B cell (primary cell): Measurements from ENCODE around the gene ZNF750.

Experiments
- CTCF ChIP-seq: fragments of 200-600 bp; IDR thresholded peaks from one replicate; pipeline ENCODE4 v1.8.0; 2022; ENCODE audit warnings: antibody characterized with exemption, mild to moderate bottlenecking
- EZH2 ChIP-seq: IDR thresholded peaks from 2 replicates; pipeline ENCODE4 v1.6.1; 2012; ENCODE audit warnings: borderline replicate concordance, low read depth, mild to moderate bottlenecking, moderate library complexity, low read length; ENCODE audit not compliant: insufficient read depth, poor library complexity, severe bottlenecking

DNA sequence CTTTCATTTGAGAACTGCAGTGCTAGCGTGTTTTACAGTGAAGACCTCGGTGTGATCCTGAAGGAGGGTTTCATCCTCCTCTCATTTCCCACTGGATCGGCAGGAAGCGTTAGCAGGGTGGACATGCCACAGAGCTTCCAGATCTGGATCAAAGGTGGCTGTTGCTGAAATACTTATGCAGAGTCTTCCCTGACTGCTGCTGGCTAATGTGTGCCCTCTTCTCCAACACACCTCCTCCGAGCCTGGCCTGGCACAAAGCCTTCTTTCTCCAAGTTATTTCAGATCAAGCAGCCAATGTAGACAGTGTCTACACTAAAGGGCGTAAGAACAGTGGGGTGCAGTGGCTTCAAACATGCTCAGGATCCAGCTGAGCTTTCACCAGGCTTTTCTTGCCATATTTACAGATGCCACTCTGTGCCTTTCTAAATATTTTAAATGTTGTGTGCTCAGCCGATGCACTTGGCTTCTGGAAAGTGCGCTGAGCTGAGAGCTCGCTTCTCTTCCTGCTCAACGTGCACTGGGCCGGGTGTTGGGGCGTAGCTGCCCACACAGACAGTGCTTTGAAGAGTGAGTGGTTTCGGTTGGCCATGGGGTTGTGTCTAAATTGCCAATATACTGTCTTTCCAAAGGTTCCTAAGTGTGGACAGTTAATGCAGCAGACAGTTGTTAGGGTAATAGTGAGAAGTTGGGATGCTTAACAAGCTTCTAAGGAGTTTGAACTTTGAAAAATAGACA is 2.1 kb downstream of the ZNF750 start:
- TF ChIP-seq CTCF = no peak
- TF ChIP-seq EZH2 = no peak
